Measurements from ENCODE around the gene ASB16.

The ASB16 gene

DNA sequence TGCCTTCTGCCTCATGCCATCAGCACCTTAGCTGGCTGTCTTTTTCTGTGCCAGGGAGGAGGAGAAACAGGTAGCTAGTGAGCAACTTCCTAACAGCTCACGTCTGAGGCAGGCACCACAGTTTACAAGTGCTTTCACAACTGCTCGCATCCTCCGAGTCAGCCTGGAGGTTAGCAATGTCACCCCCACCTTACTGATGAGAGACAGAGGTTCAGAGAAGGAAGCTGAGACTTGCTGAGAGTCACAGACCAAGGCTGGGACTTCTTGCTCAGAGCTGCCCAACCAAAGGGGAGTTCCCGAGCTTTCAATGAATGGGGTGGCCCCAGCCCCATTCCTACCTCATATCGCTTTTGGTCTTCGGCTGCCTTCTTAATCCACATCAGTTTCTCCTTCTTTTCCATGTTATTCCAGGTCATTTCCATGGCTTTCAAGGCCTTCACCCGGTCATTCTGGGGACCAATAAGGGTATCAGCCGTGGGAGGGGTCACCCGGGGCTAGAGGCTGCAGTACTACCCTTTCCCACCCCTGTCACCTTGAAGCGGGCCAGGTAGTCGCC, 39.4 kb downstream of the ASB16 start:
- peak; percentile 57 to 72 for DNase-seq (ENCODE audit: low read depth in 2 of 2)

GRCh38 chr17:44210342-44211192, 40.1 kb downstream of the ASB16 start:
- peak; percentile 83 to 91 for DNase-seq (ENCODE audit: low read depth in 2 of 2)

DNA sequence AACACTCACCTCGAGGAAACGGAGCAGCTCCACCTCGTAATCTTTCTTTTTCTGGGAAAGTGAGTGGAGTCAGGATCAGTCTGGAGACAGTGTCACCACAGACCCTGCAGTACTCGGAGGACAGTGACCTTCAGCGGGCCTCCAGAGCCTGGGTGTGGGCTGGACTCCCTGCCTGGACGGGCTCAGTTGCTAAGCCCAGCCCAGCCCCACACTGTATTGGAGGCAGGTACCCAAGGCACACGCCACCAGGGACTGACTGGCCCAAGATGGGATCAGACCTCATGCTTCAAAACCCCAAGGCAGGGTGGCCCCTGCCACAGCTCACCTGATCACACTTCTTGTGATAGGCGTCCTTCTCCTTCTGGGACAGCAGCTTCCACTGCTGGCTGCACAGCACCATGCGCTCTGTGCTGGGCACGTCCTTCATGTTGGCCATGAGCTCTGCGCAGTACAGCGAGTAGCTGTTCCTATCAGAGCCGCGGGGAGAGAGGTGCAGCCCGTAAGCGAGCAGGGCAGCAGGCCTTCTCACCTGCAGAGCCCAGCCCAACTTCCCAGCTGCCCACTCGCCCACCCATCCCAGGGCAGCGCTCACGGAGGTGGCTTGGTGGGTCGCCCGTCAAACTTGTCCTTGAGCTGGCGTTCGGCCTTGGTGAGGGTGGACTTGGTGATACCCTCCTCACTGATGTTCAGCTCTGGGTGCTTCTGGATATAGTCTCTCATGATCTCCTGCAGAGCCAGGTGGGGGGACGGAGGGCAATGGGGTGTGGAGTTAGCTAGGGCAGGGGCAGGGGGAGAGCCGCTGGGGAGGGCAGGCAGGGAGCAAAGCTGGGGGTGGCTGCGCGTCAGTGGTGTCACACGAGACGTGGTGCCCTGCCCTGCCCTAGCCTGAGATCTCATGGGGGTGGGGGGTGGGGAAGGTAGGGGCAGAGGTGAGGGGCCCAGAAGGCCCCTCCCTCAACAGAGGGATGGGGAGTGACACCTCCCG, 41.1 kb downstream of the ASB16 start:
- DNase-seq (ENCODE audit: low read depth in 2 of 2): no peak

DNA sequence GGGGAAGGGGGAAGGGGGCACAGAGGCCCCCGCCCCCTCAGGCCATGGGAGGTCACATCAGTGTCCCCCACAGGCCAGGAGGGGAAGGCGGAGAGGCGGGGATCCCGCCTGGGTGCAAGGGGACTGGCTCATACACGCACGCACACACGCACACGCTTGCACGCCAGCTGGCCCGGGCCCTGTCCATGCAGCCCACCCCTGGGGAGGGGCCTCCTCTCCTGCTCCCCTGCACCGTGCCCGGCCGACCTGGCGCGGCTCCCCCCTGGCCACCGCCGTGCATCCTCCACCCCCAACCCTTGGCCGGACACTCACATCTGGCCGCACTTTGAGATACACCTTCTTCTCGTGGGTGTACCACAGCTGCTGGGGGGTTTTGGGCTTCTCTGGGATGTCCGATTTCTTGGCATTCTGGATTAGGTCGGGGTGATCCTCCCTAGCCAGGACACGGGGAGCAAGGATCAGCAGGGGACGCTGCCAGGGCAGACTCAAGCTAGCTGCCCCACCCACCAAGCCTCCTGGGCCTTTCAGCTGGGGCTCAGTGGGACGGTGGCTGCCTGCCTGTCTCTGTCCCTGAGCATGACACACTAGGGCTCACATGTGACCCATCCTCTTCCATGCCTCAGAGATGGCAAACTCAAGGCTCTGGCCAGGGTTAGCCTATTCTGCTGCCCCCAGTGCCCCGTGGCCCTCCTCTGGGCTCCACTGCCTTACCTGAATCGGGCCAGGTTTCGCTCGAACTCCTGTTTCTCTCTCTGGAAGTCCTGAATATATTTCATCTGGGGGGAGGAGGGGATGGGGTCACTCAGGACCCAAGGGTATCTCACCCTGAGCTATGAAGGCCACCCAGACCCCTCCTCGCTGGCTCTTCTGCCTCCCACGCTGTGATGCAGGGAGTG, 42.3 kb downstream of the ASB16 start:
- DNase-seq (ENCODE audit: low read depth in 2 of 2): no peak

DNA sequence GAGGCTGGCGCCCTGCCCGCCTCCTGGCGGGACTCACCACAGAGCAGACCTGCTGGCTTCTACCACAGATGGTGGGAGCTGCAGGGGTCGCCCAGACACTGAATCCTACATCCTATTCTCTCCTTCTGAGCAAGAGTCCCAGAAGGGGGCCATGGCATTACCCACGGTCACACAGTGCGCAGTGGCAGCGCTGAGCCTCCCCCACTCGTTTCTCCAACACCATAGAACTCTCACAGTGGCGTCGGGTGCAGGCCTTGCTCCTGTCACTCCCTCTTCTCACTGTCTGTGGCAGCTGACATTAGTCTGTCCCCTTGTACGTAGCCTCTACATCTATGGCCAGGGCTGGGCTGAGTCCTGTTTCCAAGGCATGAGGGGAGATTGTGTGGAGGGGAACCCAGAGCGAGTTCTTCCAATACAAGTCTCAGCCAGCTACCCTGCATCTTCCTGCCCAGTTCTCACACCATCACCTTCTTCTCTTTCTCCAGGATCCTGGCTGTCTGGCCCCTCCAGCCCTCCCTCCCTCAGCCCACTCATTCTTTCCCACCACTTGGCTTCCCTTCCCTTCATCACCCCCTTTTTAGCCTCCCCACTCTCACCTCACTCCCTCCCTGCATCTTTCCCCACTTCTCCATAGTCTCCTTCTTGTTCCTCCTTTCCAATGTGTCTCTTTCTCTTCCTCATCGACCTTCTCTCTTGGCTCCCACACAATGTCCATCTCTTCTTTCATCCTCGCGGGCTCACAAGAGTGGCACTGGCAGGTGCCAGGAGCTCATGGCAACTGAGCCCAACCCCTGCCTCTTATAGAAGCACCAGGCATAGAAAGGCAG, 43.1 kb downstream of the ASB16 start:
- no peak for DNase-seq (ENCODE audit: low read depth in 2 of 2)

- no peak for DNase-seq (ENCODE audit: low read depth in 2 of 2)
These were observed 43.7 kb downstream of the ASB16 start for GRCh38 chr17:44214230-44214494.

GRCh38 chr17:44214896-44215295, 44.4 kb downstream of the ASB16 start:
- DNase-seq (ENCODE audit: low read depth in 2 of 2): no peak

DNA sequence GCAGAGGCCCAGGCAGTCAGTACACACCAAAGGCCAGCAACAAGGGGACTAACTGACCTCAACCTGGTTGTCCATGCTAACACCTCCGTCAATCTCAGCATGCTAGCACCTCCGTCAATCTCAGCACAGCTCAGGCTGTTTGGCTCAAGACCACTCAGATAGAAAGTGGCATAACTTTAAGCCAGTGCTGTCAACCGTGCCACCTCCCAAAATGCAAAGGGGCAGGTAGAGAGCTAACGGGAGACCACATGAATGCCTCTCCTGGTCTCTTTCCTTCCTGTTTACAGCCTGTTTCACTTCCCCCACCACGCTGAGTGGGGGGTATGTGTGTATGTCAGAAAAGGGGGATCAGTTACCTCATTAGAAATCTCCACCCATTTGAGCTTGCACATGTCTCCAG, 45.7 kb downstream of the ASB16 start:
- no peak for DNase-seq (ENCODE audit: low read depth in 2 of 2)

GRCh38 chr17:44216694-44217093, 46.2 kb downstream of the ASB16 start:
- no peak for DNase-seq (ENCODE audit: low read depth in 2 of 2)

- DNase-seq (ENCODE audit: low read depth in 2 of 2): no peak
These were observed 47.3 kb downstream of the ASB16 start for GRCh38 chr17:44217738-44218343.

- DNase-seq (ENCODE audit: low read depth in 2 of 2): peak; percentile 77 to 81
These were observed 48.0 kb downstream of the ASB16 start for GRCh38 chr17:44218344-44219107.

DNA sequence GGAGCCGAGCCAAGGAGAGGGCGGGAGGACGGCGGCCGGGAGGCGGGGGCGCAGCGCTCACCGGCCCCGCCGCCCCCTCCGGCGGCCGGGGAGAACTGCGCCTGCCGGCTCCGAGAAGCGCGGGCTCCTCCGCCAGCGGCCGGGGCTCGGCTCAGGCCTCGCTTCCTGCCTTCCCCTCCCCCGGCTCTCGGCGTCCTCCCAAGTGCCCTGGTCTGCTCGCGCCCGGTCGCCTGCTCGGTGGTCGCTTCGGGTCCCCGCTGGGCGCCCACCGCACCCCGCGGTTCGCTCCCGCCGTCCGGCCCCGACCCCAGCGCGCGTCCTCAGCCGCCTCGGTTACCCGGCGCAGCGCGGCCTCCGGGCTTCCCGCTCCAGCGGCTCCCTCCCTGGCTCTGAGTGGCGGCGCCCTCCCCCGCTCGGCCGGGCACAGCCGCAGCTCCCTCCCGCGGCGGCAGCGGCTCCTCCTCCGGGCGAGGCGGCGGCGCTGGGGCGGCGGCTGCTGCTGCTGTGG, 48.7 kb downstream of the ASB16 start:
- peak in 1 of 2 donors; percentile 61 for DNase-seq (ENCODE audit: low read depth in 2 of 2)

DNA sequence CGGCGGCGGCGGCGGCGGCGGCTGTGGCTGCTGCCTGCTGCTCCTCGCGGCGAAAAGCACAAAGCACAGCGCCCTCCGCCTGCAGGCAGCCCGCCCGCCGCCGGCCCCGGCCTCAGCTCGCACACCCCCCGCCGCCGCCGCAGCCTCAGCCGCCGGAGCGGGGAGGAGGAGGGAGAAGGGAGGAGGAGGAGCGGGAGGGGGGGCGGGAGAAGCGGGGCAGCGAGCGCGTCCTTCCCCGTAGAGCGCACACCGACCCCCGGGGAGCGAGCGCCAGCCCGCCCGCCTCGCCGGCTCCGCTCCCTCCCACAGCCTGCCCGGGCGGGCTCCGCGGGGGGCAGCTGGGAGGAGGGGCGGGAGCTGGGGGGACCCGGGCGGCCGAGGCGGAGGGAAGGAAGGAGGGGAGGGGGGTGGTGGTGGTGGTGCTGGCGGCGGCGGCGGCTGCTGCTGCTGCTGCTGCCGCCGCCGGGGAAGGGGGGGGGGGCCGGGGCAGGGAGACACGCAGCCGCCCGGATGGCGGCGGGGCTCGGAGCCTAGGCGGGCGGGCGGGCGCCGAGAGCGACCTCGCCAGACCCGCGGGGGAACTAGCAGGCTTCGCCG, 49.2 kb downstream of the ASB16 start, which contains the start of gene UBTF:
Gene UBTF (minus strand): TSS at position 60 of the 597 bp plus-strand sequence. CDS start 1,446 bp downstream, outside the sequence.
- DNase-seq (ENCODE audit: low read depth in 2 of 2): peak in 1 of 2 donors; percentile 41

DNA sequence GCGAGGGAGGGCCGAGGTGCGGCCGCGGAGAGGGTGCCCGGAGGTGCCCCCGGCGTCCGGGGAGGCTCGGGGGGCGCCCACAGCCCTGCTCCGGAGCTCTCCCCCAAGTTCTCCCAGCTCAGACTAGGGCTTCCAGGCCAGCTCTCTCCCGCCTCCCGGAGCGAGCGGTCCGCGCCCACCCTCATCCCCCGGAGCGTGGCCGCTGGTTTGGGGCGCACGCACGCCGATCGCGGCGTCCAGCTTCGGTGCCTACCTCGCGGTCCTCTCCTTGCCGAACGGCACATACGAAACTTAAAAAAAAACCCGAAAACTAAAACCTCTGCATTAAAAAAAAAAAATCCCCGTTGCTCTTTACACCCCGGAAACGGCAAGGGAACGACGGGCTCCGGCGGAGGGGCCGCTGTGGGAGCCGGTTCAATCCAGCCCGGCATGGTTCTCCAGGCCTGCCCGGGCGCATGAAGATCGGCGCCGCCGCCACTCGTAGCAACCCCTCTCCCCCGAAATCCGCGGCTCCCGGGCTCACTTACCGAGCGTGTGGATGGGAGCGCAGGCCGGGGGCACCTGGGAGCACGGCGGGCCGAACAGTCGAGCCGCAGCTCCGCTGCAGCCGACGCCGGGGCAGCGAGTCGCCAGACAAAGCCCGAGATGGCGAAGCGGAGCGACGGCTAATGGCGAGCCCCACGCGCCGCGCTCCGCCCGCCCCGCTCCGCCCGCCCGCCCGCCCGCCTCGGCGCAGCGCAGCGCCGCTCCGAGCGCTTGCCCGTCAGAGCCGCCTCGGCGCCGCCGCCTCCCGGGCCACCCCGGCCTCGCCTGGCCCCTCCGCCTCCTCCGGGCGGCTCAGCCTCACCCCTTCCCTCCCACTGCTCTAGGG, 49.9 kb downstream of the ASB16 start:
- DNase-seq (ENCODE audit: low read depth in 2 of 2): peak in 1 of 2 donors; percentile 43

GRCh38 chr17:44221084-44221861, 50.8 kb downstream of the ASB16 start:
- peak in 1 of 2 donors; percentile 52 for DNase-seq (ENCODE audit: low read depth in 2 of 2)

- no peak for DNase-seq (ENCODE audit: low read depth in 2 of 2)
These were observed 51.3 kb downstream of the ASB16 start for GRCh38 chr17:44221862-44222111.
